Measurements from ENCODE around the gene MYH16.
"Not testable (repeated sequence)": the region's sequence is repeated elsewhere in the genome, so short reads cannot be mapped to it uniquely, and the experiment has no call there.

Gene MYH16

GRCh38 chr7:99270702-99271101 lies 1.9 kb upstream of the MYH16 start:
- no CpG with 5 or more reads among the region's 16 CpGs for WGBS (ENCODE audit: extremely low coverage, insufficient coverage, low lambda C conversion rate)
- Histone ChIP-seq H3K79me2 (ENCODE audit: control insufficient read depth, insufficient read depth, low read length) (no peaks in the 10 kb centered on the region), H3K9ac (ENCODE audit: low read length) (no peak overlapping the region), H2AK5ac (ENCODE audit: low read length) (no peak overlapping the region), H3K27ac (ENCODE audit: low read depth, low read length) (no peak overlapping the region), H3K4ac (ENCODE audit: low read depth, low read length) (no peak overlapping the region), H2BK15ac (replicated peaks; ENCODE audit: low read depth) (no peak overlapping the region), H3K23ac (ENCODE audit: low read length) (no peak overlapping the region), H3K36me3 (ENCODE audit: control insufficient read depth, insufficient read depth, low read length) (no peaks in the 10 kb centered on the region), H3K27me3 (ENCODE audit: insufficient read depth, low read length, poor library complexity) (no peaks in the 10 kb centered on the region), H3K18ac (ENCODE audit: low read length) (no peak overlapping the region), H4K8ac (ENCODE audit: low read depth, low read length) (no peak overlapping the region), H4K5ac (ENCODE audit: low read length) (no peak overlapping the region), H3K79me1 (ENCODE audit: low read length) (no peaks in the 10 kb centered on the region), H2BK120ac (ENCODE audit: low read depth, low read length) (no peak overlapping the region), H3K4me3 (ENCODE audit: low read length) (no peak overlapping the region), H3K4me1 (ENCODE audit: control insufficient read depth, low read depth, low read length) (no peaks in the 10 kb centered on the region), H3K4me2 (ENCODE audit: low read length) (no peak overlapping the region), H3K56ac (ENCODE audit: low read length) (no peak overlapping the region), H2BK5ac (ENCODE audit: low read length) (no peak overlapping the region)
- DNase-seq: peak; percentile 21

GRCh38 chr7:99273561-99273960 lies 922 bp downstream of the MYH16 start:
- not testable (repeated sequence) for H4K8ac ChIP-seq (ENCODE audit: low read depth, low read length); H3K9ac ChIP-seq (ENCODE audit: low read length); H3K18ac ChIP-seq (ENCODE audit: low read length); H3K27ac ChIP-seq (ENCODE audit: low read depth, low read length); DNase-seq; H3K4me2 ChIP-seq (ENCODE audit: low read length); H3K56ac ChIP-seq (ENCODE audit: low read length); H4K5ac ChIP-seq (ENCODE audit: low read length); H2BK15ac ChIP-seq (replicated peaks; ENCODE audit: low read depth); H3K4ac ChIP-seq (ENCODE audit: low read depth, low read length); H3K36me3 ChIP-seq (ENCODE audit: control insufficient read depth, insufficient read depth, low read length); H3K4me3 ChIP-seq (ENCODE audit: low read length); H3K4me1 ChIP-seq (ENCODE audit: control insufficient read depth, low read depth, low read length); H3K23ac ChIP-seq (ENCODE audit: low read length); H2BK5ac ChIP-seq (ENCODE audit: low read length); H3K79me1 ChIP-seq (ENCODE audit: low read length); H2AK5ac ChIP-seq (ENCODE audit: low read length); H2BK120ac ChIP-seq (ENCODE audit: low read depth, low read length); H3K79me2 ChIP-seq (ENCODE audit: control insufficient read depth, insufficient read depth, low read length); H3K27me3 ChIP-seq (ENCODE audit: insufficient read depth, low read length, poor library complexity)
- WGBS (ENCODE audit: extremely low coverage, insufficient coverage, low lambda C conversion rate): no CpG with 5 or more reads among the region's 1 CpG

- no CpG with 5 or more reads among the region's 7 CpGs for WGBS (ENCODE audit: extremely low coverage, insufficient coverage, low lambda C conversion rate)
These were observed 2.3 kb downstream of the MYH16 start for GRCh38 chr7:99274908-99275307.

GRCh38 chr7:99275496-99275895 lies 2.9 kb downstream of the MYH16 start:
- Histone ChIP-seq H3K36me3 (ENCODE audit: control insufficient read depth, insufficient read depth, low read length) (no peaks in the 10 kb centered on the region), H3K4me2 (ENCODE audit: low read length) (no peak overlapping the region), H2BK120ac (ENCODE audit: low read depth, low read length) (no peak overlapping the region), H4K8ac (ENCODE audit: low read depth, low read length) (no peak overlapping the region), H4K5ac (ENCODE audit: low read length) (no peak overlapping the region), H3K27ac (ENCODE audit: low read depth, low read length) (no peak overlapping the region), H3K4ac (ENCODE audit: low read depth, low read length) (no peak overlapping the region), H3K79me2 (ENCODE audit: control insufficient read depth, insufficient read depth, low read length) (no peaks in the 10 kb centered on the region), H3K56ac (ENCODE audit: low read length) (no peak overlapping the region), H3K4me3 (ENCODE audit: low read length) (no peak overlapping the region), H2BK15ac (replicated peaks; ENCODE audit: low read depth) (no peak overlapping the region), H3K23ac (ENCODE audit: low read length) (no peak overlapping the region), H3K18ac (ENCODE audit: low read length) (no peak overlapping the region), H3K27me3 (ENCODE audit: insufficient read depth, low read length, poor library complexity) (no peaks in the 10 kb centered on the region), H2AK5ac (ENCODE audit: low read length) (no peak overlapping the region), H3K4me1 (ENCODE audit: control insufficient read depth, low read depth, low read length) (no peaks in the 10 kb centered on the region), H3K9ac (ENCODE audit: low read length) (no peak overlapping the region), H3K79me1 (ENCODE audit: low read length) (no peaks in the 10 kb centered on the region), H2BK5ac (ENCODE audit: low read length) (no peak overlapping the region)
- no peak for DNase-seq
- WGBS (ENCODE audit: extremely low coverage, insufficient coverage, low lambda C conversion rate): no CpG with 5 or more reads among the region's 7 CpGs

More at GRCh38 chr7:99274908-99275307, 2.3 kb downstream of the MYH16 start:
- not testable (repeated sequence) for H4K5ac ChIP-seq (ENCODE audit: low read length); H3K36me3 ChIP-seq (ENCODE audit: control insufficient read depth, insufficient read depth, low read length); DNase-seq; H3K4me3 ChIP-seq (ENCODE audit: low read length); H2AK5ac ChIP-seq (ENCODE audit: low read length); H3K18ac ChIP-seq (ENCODE audit: low read length); H3K79me2 ChIP-seq (ENCODE audit: control insufficient read depth, insufficient read depth, low read length); H3K4ac ChIP-seq (ENCODE audit: low read depth, low read length); H3K56ac ChIP-seq (ENCODE audit: low read length); H2BK15ac ChIP-seq (replicated peaks; ENCODE audit: low read depth); H3K79me1 ChIP-seq (ENCODE audit: low read length); H3K27ac ChIP-seq (ENCODE audit: low read depth, low read length); H2BK120ac ChIP-seq (ENCODE audit: low read depth, low read length); H4K8ac ChIP-seq (ENCODE audit: low read depth, low read length); H3K4me2 ChIP-seq (ENCODE audit: low read length); H3K9ac ChIP-seq (ENCODE audit: low read length); H3K4me1 ChIP-seq (ENCODE audit: control insufficient read depth, low read depth, low read length); H2BK5ac ChIP-seq (ENCODE audit: low read length); H3K23ac ChIP-seq (ENCODE audit: low read length); H3K27me3 ChIP-seq (ENCODE audit: insufficient read depth, low read length, poor library complexity)

- Histone ChIP-seq H3K56ac (ENCODE audit: low read length) (no peak overlapping the region), H3K4me2 (ENCODE audit: low read length) (no peak overlapping the region), H3K18ac (ENCODE audit: low read length) (no peak overlapping the region), H3K9ac (ENCODE audit: low read length) (no peak overlapping the region), H2BK5ac (ENCODE audit: low read length) (no peak overlapping the region), H3K4me3 (ENCODE audit: low read length) (no peak overlapping the region), H3K4me1 (ENCODE audit: control insufficient read depth, low read depth, low read length) (no peaks in the 10 kb centered on the region), H3K27ac (ENCODE audit: low read depth, low read length) (no peak overlapping the region), H3K36me3 (ENCODE audit: control insufficient read depth, insufficient read depth, low read length) (no peaks in the 10 kb centered on the region), H3K27me3 (ENCODE audit: insufficient read depth, low read length, poor library complexity) (no peaks in the 10 kb centered on the region), H2BK120ac (ENCODE audit: low read depth, low read length) (no peak overlapping the region), H2BK15ac (replicated peaks; ENCODE audit: low read depth) (no peak overlapping the region), H4K8ac (ENCODE audit: low read depth, low read length) (no peak overlapping the region), H3K4ac (ENCODE audit: low read depth, low read length) (no peak overlapping the region), H4K5ac (ENCODE audit: low read length) (no peak overlapping the region), H3K79me1 (ENCODE audit: low read length) (no peaks in the 10 kb centered on the region), H3K79me2 (ENCODE audit: control insufficient read depth, insufficient read depth, low read length) (no peaks in the 10 kb centered on the region), H2AK5ac (ENCODE audit: low read length) (no peak overlapping the region), H3K23ac (ENCODE audit: low read length) (no peak overlapping the region)
- WGBS (ENCODE audit: extremely low coverage, insufficient coverage, low lambda C conversion rate): no CpG with 5 or more reads among the region's 5 CpGs
- no peak for DNase-seq
These were observed 5.5 kb downstream of the MYH16 start for GRCh38 chr7:99278180-99278579.

GRCh38 chr7:99284165-99284564 lies 11.5 kb downstream of the MYH16 start:
- not testable (repeated sequence) for H2AK5ac ChIP-seq (ENCODE audit: low read length); H3K27me3 ChIP-seq (ENCODE audit: insufficient read depth, low read length, poor library complexity); H3K23ac ChIP-seq (ENCODE audit: low read length); H3K18ac ChIP-seq (ENCODE audit: low read length); H3K56ac ChIP-seq (ENCODE audit: low read length); H2BK15ac ChIP-seq (replicated peaks; ENCODE audit: low read depth); H3K79me2 ChIP-seq (ENCODE audit: control insufficient read depth, insufficient read depth, low read length); H3K9ac ChIP-seq (ENCODE audit: low read length); DNase-seq; H3K79me1 ChIP-seq (ENCODE audit: low read length); H3K36me3 ChIP-seq (ENCODE audit: control insufficient read depth, insufficient read depth, low read length); H2BK120ac ChIP-seq (ENCODE audit: low read depth, low read length); H3K4me2 ChIP-seq (ENCODE audit: low read length); H3K4me1 ChIP-seq (ENCODE audit: control insufficient read depth, low read depth, low read length); H4K5ac ChIP-seq (ENCODE audit: low read length); H3K4ac ChIP-seq (ENCODE audit: low read depth, low read length); H4K8ac ChIP-seq (ENCODE audit: low read depth, low read length); H3K27ac ChIP-seq (ENCODE audit: low read depth, low read length); H3K4me3 ChIP-seq (ENCODE audit: low read length); H2BK5ac ChIP-seq (ENCODE audit: low read length)
- WGBS (ENCODE audit: extremely low coverage, insufficient coverage, low lambda C conversion rate): no CpG with 5 or more reads among the region's 4 CpGs
